ENCODE data around the gene CACNA2D3.

GRCh38 chr3:54311211-54311747, 188.9 kb downstream of the CACNA2D3 start:
- no peak for TF ChIP-seq POLR2A (IDR thresholded peaks at IDR 0.05; ENCODE audit: low read length)
- TF ChIP-seq GATA1 (IDR thresholded peaks at IDR 0.05; ENCODE audit: low read depth, low read length) = no peak
